ENCODE results near the gene AFF3. TPM values are rescaled to one million over a fixed set of nuclear protein-coding genes. Genes with fewer than 3 reads are reported as not detected.

The AFF3 gene
- total and polyA plus RNA-seq, 2 of the 4 experiments (the other 2 are of a cell fraction): 12.9 to 14.3 TPM

- no peak for TF ChIP-seq FOS (IDR thresholded peaks at IDR 0.05; ENCODE audit: low read depth, low read length)
- no peak for TF ChIP-seq MXI1 (IDR thresholded peaks at IDR 0.05; ENCODE audit: borderline replicate concordance, low read depth, low read length)
These were observed 490.3 kb downstream of the AFF3 start (continued) for GRCh38 chr2:99651930-99652670.

Data from IMR-90 (cell line).